Stimulated activated CD8-positive, alpha-beta memory T cell treated with anti-CD3 and anti-CD28 coated beads, Interleukin-2, amount 100 ng/mL, for 1 hour (primary cell): ENCODE measurements around the gene EPC1.
"Not testable (repeated sequence)": the region's sequence is repeated elsewhere in the genome, so short reads cannot be mapped to it uniquely, and the experiment has no call there.

ENCODE experiments used
- DNase-seq, 2 donors: peaks; one replicate each; pipeline ENCODE4 v3.0.0-alpha.2; 2020; ENCODE audit warnings: low read depth in 2 of 2

EPC1 gene

GRCh38 chr10:32234471-32234870 lies 112.5 kb downstream of the EPC1 start:
- no peak for DNase-seq

GRCh38 chr10:32233375-32233774 lies 113.6 kb downstream of the EPC1 start:
- not testable (repeated sequence) for DNase-seq

DNA sequence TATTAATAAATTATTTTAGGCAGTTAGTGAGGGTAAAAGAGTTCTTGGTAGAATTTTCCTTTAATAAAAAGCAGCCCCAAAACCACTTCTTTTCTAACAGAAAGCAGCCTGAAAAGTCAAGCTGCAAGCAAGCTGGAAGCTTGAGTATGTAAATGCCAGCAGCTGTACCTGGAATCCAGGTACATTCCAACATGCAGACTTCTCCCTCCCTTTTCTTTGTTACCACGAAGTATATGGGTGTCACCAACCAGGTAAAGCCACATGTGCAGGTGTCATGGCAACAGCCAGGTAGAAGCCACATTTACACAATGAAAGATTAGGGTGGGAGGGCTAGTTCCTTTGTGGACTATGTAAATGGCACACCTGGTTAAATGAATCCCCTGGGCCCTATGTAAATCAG lies 114.6 kb downstream of the EPC1 start:
- no peak for DNase-seq

DNA sequence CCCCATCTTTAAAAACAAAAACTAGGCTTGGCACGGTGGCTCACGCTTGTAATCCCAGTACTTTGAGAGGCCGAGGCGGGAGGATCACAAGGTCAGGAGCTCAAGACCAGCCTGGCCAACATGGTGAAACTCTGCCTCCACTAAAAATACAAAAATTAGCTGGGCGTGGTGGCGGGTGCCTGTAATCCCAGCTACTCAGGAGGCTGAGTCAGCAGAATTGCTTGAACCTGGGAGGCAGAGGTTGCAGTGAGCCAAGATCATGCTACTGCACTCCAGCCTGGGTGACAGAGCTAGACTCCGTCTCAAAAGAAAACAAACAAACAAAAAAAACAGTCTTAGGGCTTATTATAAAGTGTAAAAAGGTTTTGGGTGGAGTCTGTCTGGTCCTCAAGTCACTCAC lies 117.2 kb downstream of the EPC1 start:
- DNase-seq = not testable (repeated sequence)

GRCh38 chr10:32229170-32229569 lies 117.8 kb downstream of the EPC1 start:
- no peak for DNase-seq

DNA sequence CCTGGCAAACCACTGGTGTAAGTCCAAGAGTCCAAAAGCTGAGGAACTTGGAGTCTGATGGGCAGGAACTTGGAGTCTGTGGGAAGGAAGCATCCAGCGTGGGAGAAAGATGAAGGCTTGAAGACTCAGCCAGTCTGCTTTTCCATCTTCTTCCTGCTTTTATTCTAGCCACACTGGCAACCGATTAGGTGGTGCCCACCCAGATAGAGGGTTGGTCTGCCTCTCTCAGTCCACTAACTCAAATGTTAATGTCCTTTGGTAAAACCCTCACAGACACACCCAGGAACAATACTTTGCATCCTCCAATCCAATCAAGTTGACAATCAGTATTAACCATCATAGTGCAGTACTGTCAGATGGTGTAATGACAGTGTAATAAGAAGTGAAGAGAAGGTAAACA lies 119.2 kb downstream of the EPC1 start:
- DNase-seq = no peak

- DNase-seq = no peak
These were observed 120.3 kb downstream of the EPC1 start for GRCh38 chr10:32226624-32227023.

DNA sequence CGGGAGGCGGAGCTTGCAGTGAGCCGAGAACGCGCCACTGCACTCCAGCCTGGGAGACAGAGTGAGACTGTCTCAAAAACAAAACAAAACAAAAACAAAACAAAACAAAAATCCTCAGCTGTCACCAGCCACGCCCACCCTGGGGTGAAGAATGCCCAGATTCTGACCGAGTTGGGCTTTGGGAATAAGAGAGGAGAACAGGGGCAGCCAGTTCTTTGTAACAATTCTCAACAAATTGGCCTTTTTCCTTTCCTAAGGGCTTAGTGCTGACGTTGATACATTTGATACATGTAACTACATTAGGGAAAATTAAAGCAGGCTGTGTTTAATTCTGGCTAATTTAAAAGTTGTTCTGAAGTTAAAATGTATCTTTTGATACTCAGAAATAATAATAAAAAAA lies 121.0 kb downstream of the EPC1 start:
- DNase-seq = no peak

- not testable (repeated sequence) for DNase-seq
These were observed 124.6 kb downstream of the EPC1 start for GRCh38 chr10:32222376-32222775.

- not testable (repeated sequence) for DNase-seq
These were observed 127.8 kb downstream of the EPC1 start for GRCh38 chr10:32219156-32219555.

DNA sequence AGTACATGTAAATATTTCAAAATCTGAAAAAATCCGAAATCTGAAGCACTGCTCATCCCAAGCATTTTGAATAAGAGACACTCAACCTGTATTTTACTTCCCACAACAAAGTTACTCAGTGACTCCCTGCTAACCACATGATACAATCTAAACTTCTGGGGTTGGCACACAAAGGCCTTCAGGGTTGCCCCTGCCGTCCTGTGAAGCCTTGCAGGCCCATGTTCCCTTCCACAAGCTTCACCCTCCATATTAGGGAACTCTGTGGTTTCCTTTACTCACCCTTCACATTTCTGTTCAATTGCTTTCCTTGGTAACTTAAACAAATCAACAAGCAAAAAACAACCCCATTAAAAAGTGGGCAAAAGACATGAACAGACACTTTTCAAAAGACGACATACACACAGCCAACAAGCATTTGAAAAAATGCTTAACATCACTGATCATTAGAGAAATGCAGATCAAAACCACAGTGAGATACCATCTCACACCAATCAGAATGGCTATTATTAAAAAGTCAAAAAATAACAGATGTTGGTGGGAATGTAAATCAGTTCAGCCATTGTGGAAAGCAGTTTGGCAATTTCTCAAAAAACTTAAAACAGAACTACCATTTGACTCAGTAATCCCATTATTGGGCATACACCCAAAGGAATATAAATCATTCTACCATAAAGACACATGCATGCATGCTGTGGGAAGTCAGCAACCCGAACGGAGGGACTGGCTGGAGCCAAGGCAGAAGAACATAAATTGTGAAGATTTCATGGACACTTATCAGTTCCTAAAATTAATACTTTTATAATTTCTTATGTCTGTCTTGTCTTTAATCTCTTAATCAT lies 128.5 kb downstream of the EPC1 start:
- not testable (repeated sequence) for DNase-seq
